Measurements from ENCODE around the gene FGR.

DNA sequence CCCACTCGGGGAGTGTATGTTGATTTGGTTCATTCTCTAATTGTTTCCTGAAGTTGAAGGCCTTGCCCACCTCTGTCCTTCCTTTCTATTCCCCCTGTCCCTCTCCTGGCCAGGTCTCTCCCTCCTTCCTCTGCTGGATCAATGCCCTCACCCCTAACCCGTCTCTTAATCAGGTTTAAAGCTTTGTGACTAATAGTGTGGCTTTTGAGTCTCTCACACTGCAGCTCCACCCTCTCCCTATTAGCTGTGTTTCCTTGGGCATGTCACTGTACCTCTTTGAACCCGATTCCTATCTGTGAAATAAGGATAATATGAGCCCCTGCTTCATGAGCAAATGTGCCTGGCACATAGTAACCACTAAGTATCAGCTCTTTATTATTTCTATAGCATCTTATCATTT is 51.5 kb downstream of the FGR start:
- TF ChIP-seq CTCF (IDR thresholded peaks at IDR 0.05) (no peak), POLR2A (IDR thresholded peaks at IDR 0.05) (no peak)

Measured in heart left ventricle (tissue), 13 donors.